ENCODE results near the gene RASGEF1B. TPM values are rescaled to one million over a fixed set of nuclear protein-coding genes. Genes with fewer than 3 reads are reported as not detected.

Gene RASGEF1B
- polyA plus RNA-seq, 2 of the 4 experiments (the other 2 are of a cell fraction): 0.16 TPM; not detected in 1

DNA sequence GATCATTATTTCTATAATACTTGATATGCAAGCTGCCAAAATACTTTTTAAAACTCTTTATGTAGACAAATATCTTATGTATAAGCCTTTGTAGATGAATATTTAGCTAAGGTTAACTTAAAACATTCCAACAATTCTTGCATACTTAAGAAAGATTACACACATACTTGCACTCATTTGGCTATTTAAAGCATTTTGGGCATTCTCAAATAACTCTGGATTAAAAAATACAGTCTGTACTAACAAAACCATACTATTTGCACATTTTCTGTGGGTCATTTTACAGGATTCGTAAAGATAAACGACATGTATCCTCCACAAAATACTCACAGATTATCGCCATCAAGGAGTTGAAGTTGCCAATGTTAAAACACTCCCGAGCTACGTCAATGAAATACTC lies 26.5 kb downstream of the RASGEF1B start:
- FAIRE-seq: no peak

DNA sequence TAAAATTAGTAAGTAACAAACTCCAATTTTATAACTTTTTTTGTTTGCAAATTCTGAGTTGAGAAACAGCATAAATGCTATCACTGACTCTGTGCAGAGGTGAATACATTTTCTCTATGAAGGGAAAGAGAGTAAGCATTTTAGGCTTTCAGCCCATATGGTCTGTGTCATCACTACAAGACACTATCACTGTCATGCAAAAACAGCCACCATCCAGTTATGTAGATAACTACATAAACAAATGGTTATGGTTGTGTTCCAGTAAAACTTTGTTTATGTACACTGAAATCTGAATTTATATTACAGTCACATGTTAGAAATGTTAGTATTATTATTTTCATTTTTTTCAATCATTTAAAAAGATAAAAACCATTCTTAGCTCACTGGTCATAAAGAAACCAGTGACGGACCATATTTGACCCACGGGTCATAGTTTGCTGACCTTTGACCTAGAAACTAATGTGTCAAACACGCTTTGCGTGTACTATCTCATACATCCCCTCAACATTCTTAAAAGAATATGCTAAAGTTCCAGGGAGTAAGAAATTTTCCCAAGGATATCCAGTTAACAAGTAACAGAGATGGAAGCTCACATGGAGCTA lies 29.1 kb downstream of the RASGEF1B start:
- no peak overlapping the region for H3K4me3 ChIP-seq
- DNase-seq (ENCODE audit: low read depth in 1 of 2, low spot score in 1 of 2): no peak
- FAIRE-seq: no peak
- no peak overlapping the region for H3K27ac ChIP-seq
- 44% methylated on average over 4 of the region's 4 CpGs for WGBS (ENCODE audit: missing lambda C conversion rate)
- H3K4me2 ChIP-seq: no peak overlapping the region
- H3K4me1 ChIP-seq: no peaks in the 10 kb centered on the region
- POLR2A ChIA-PET: no interaction called here
- TF ChIP-seq TFCP2L1 (CRISPR knock-in tag; IDR thresholded peaks at IDR 0.05): no peak
- no peak for TF ChIP-seq TP53 (CRISPR knock-in tag; IDR thresholded peaks at IDR 0.05)
- TF ChIP-seq SREBF2 (IDR thresholded peaks at IDR 0.05): no peak
- TF ChIP-seq POLR2AphosphoS2 (conservative IDR thresholded peaks at IDR 0.05; ENCODE audit: low read length): no peak
- no peak for TF ChIP-seq BHLHE40 (IDR thresholded peaks at IDR 0.05; ENCODE audit: low read depth, low read length)
- no peak for TF ChIP-seq CHD2 (IDR thresholded peaks at IDR 0.05; ENCODE audit: low read length, partially characterized antibody)
- TF ChIP-seq ELK1 (IDR thresholded peaks at IDR 0.05; ENCODE audit: low read depth, low read length): no peak
- no peak for TF ChIP-seq RCOR1 (IDR thresholded peaks at IDR 0.05; ENCODE audit: low read depth, low read length)
- CTCF ChIA-PET: interaction anchor here (1.0 to 1.3 kb wide), 2 partner anchors 14 to 25 kb away, joined by 3 read pairs; no protein-coding TSS in a partner anchor
- H3K9me3 ChIP-seq: no peaks in the 10 kb centered on the region
- no peak for ATAC-seq

More for the DNA sequence above, 26.5 kb downstream of the RASGEF1B start:
- Histone ChIP-seq H3K4me2 (no peak overlapping the region), H3K4me1 (no peaks in the 10 kb centered on the region), H3K4me3 (no peak overlapping the region), H3K9me3 (no peaks in the 10 kb centered on the region), H3K27ac (no peak overlapping the region)
- CTCF ChIA-PET: no interaction called here
- TF ChIP-seq EP300 (IDR thresholded peaks at IDR 0.05) (no peak), RCOR1 (IDR thresholded peaks at IDR 0.05; ENCODE audit: low read depth, low read length) (no peak), NR3C1 (IDR thresholded peaks at IDR 0.05) (no peak), SREBF2 (IDR thresholded peaks at IDR 0.05) (no peak)
- TF ChIP-seq, protein P1, sequence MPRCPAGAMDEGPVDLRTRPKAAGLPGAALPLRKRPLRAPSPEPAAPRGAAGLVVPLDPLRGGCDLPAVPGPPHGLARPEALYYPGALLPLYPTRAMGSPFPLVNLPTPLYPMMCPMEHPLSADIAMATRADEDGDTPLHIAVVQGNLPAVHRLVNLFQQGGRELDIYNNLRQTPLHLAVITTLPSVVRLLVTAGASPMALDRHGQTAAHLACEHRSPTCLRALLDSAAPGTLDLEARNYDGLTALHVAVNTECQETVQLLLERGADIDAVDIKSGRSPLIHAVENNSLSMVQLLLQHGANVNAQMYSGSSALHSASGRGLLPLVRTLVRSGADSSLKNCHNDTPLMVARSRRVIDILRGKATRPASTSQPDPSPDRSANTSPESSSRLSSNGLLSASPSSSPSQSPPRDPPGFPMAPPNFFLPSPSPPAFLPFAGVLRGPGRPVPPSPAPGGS (IDR thresholded peaks at IDR 0.05): no peak
- ATAC-seq (no peak), DNase-seq (ENCODE audit: low read depth in 1 of 2, low spot score in 1 of 2) (no peak)
- POLR2A ChIA-PET: no interaction called here
- 61% methylated on average over 5 of the region's 5 CpGs for WGBS (ENCODE audit: missing lambda C conversion rate)

DNA sequence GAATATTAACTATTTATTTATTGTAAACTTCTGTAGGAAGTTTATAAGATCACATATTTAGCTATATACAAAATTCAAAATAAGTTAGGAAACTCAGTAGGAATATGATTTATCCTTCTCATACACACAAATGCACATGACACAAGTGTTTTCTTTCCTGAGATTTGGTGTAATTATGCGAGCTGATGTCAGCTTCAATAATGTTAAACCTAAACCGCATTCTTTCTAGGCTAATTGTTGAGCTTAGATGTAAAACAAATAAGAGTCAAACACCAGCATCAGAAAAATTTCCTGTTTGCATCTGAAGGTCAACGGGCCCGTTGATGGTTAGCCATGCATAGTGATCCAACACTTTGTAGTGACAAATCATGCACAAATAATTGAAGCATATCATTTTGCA lies 30.8 kb downstream of the RASGEF1B start:
- Histone ChIP-seq H3K4me1 (no peaks in the 10 kb centered on the region), H3K9me3 (no peaks in the 10 kb centered on the region), H3K27ac (no peak overlapping the region), H3K4me3 (no peak overlapping the region), H3K4me2 (no peak overlapping the region)
- ATAC-seq (no peak), FAIRE-seq (no peak), DNase-seq (ENCODE audit: low read depth in 1 of 2, low spot score in 1 of 2) (no peak)
- 30% methylated on average over 4 of the region's 4 CpGs for WGBS (ENCODE audit: missing lambda C conversion rate)
- ChIA-PET CTCF (interaction anchor here (0.8 kb wide), 1 partner anchor 52 kb away, joined by 3 read pairs; no protein-coding TSS in a partner anchor), POLR2A (no interaction called here)
- no peak for TF ChIP-seq ZFP36 (IDR thresholded peaks at IDR 0.05; ENCODE audit: borderline replicate concordance, partially characterized antibody)
- no peak for TF ChIP-seq POLR2AphosphoS2 (conservative IDR thresholded peaks at IDR 0.05; ENCODE audit: low read length)
- TF ChIP-seq JUNB (IDR thresholded peaks at IDR 0.05): no peak
- TF ChIP-seq, protein P2, sequence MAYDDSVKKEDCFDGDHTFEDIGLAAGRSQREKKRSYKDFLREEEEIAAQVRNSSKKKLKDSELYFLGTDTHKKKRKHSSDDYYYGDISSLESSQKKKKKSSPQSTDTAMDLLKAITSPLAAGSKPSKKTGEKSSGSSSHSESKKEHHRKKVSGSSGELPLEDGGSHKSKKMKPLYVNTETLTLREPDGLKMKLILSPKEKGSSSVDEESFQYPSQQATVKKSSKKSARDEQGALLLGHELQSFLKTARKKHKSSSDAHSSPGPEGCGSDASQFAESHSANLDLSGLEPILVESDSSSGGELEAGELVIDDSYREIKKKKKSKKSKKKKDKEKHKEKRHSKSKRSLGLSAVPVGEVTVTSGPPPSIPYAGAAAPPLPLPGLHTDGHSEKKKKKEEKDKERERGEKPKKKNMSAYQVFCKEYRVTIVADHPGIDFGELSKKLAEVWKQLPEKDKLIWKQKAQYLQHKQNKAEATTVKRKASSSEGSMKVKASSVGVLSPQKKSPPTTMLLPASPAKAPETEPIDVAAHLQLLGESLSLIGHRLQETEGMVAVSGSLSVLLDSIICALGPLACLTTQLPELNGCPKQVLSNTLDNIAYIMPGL (CRISPR knock-in tag; IDR thresholded peaks at IDR 0.05; ENCODE audit: borderline replicate concordance): no peak
- no peak for TF ChIP-seq TP53 (CRISPR knock-in tag; IDR thresholded peaks at IDR 0.05)
- TF ChIP-seq MAZ (IDR thresholded peaks at IDR 0.05; ENCODE audit: borderline replicate concordance, low read depth, low read length): no peak
- TF ChIP-seq EHMT2 (IDR thresholded peaks at IDR 0.05; ENCODE audit: low read depth): no peak
- TF ChIP-seq SMC3 (IDR thresholded peaks at IDR 0.05): no peak
- no peak for TF ChIP-seq CHD2 (IDR thresholded peaks at IDR 0.05; ENCODE audit: low read length, partially characterized antibody)
- TF ChIP-seq PHF8 (IDR thresholded peaks at IDR 0.05; ENCODE audit: borderline replicate concordance, low read depth): no peak
- TF ChIP-seq RARB (CRISPR knock-in tag; IDR thresholded peaks at IDR 0.05): no peak
- TF ChIP-seq EP300 (IDR thresholded peaks at IDR 0.05): no peak
- no peak for TF ChIP-seq FOSL2 (IDR thresholded peaks at IDR 0.05)
- no peak for TF ChIP-seq FOSL2 (CRISPR knock-in tag; IDR thresholded peaks at IDR 0.05)
- no peak for TF ChIP-seq NFE2L2 (conservative IDR thresholded peaks at IDR 0.05; ENCODE audit: low read length)
- no peak for TF ChIP-seq CHD4 (IDR thresholded peaks at IDR 0.05; ENCODE audit: borderline replicate concordance)
- TF ChIP-seq RCOR1 (IDR thresholded peaks at IDR 0.05; ENCODE audit: low read depth, low read length): no peak
- no peak for TF ChIP-seq ESRRA (IDR thresholded peaks at IDR 0.05; ENCODE audit: borderline replicate concordance, low read length)
- no peak for TF ChIP-seq HOXB13 (CRISPR knock-in tag; IDR thresholded peaks at IDR 0.05; ENCODE audit: low read depth)

All from A549 (cell line).